Measurements from ENCODE around the gene APP.

DNA sequence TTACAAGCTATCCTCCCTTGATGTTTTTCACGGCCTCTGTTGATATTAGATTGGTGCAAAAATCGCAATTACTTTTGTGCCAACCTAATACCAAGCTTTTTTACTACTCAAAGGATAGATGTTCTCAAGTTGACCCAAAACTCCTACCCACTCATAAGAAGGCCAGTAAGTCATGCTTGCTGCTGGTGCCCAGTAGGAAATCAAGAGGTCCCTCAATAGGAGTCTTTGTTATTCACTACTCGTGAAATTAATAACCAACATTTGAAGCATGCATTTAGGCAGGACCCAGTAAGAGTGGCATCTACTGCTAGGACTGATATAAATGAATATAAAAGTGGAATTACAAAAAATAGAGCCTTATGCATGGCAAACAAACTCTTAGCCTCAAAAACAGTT, 52.6 kb downstream of the APP start:
- TF ChIP-seq, protein P1, sequence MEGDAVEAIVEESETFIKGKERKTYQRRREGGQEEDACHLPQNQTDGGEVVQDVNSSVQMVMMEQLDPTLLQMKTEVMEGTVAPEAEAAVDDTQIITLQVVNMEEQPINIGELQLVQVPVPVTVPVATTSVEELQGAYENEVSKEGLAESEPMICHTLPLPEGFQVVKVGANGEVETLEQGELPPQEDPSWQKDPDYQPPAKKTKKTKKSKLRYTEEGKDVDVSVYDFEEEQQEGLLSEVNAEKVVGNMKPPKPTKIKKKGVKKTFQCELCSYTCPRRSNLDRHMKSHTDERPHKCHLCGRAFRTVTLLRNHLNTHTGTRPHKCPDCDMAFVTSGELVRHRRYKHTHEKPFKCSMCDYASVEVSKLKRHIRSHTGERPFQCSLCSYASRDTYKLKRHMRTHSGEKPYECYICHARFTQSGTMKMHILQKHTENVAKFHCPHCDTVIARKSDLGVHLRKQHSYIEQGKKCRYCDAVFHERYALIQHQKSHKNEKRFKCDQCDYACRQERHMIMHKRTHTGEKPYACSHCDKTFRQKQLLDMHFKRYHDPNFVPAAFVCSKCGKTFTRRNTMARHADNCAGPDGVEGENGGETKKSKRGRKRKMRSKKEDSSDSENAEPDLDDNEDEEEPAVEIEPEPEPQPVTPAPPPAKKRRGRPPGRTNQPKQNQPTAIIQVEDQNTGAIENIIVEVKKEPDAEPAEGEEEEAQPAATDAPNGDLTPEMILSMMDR (conservative IDR thresholded peaks at IDR 0.05; ENCODE audit: low read depth, low read length): no peak
- no peak for TF ChIP-seq EZH2 (IDR thresholded peaks at IDR 0.05; ENCODE audit: borderline replicate concordance, low read depth, low read length, poor library complexity, severe bottlenecking)

All from A673 (cell line).